NCI-H2081 (cell line): Measurements from ENCODE around the gene RBMS1.

Experiments
- DNase-seq, 2 experiments: peaks; one replicate each; lab custom pipeline; 2025; lab: John Stamatoyannopoulos, UW

Gene RBMS1

GRCh38 chr2:160362018-160362417 lies 131.6 kb downstream of the RBMS1 start:
- DNase-seq: no peak

GRCh38 chr2:160360089-160360757 lies 133.4 kb downstream of the RBMS1 start:
- DNase-seq: no peak

GRCh38 chr2:160358046-160358445 lies 135.6 kb downstream of the RBMS1 start:
- DNase-seq: no peak

GRCh38 chr2:160356485-160356884 lies 137.1 kb downstream of the RBMS1 start:
- no peak for DNase-seq

- DNase-seq: no peak
These were observed 138.5 kb downstream of the RBMS1 start for GRCh38 chr2:160355080-160355479.

GRCh38 chr2:160354677-160355076 lies 138.9 kb downstream of the RBMS1 start:
- no peak for DNase-seq

- no peak for DNase-seq
These were observed 139.8 kb downstream of the RBMS1 start for GRCh38 chr2:160353813-160354212.

- DNase-seq: peak in 1 of 2 experiments; percentile 12
These were observed 140.4 kb downstream of the RBMS1 start for GRCh38 chr2:160353166-160353565.

GRCh38 chr2:160352500-160352899 lies 141.1 kb downstream of the RBMS1 start:
- DNase-seq: no peak

- no peak for DNase-seq
These were observed 141.7 kb downstream of the RBMS1 start for GRCh38 chr2:160351956-160352355.

- no peak for DNase-seq
These were observed 144.3 kb downstream of the RBMS1 start for GRCh38 chr2:160349306-160349705.

- no peak for DNase-seq
These were observed 146.2 kb downstream of the RBMS1 start for GRCh38 chr2:160347269-160347863.

- no peak for DNase-seq
These were observed 148.4 kb downstream of the RBMS1 start for GRCh38 chr2:160345071-160345764.

- no peak for DNase-seq
These were observed 150.2 kb downstream of the RBMS1 start for GRCh38 chr2:160343404-160343803.

GRCh38 chr2:160339726-160340125 lies 153.9 kb downstream of the RBMS1 start:
- no peak for DNase-seq

- no peak for DNase-seq
These were observed 154.5 kb downstream of the RBMS1 start for GRCh38 chr2:160338901-160339685.

GRCh38 chr2:160337728-160338127 lies 155.9 kb downstream of the RBMS1 start:
- DNase-seq: no peak

GRCh38 chr2:160336635-160337034 lies 157.0 kb downstream of the RBMS1 start:
- peak in 1 of 2 experiments; percentile 25 for DNase-seq

GRCh38 chr2:160336105-160336504 lies 157.5 kb downstream of the RBMS1 start:
- no peak for DNase-seq

- DNase-seq: no peak
These were observed 158.2 kb downstream of the RBMS1 start for GRCh38 chr2:160335441-160335840.

GRCh38 chr2:160334028-160334741 lies 159.4 kb downstream of the RBMS1 start:
- DNase-seq: no peak
